ENCODE results near the gene GALNT10.

DNA sequence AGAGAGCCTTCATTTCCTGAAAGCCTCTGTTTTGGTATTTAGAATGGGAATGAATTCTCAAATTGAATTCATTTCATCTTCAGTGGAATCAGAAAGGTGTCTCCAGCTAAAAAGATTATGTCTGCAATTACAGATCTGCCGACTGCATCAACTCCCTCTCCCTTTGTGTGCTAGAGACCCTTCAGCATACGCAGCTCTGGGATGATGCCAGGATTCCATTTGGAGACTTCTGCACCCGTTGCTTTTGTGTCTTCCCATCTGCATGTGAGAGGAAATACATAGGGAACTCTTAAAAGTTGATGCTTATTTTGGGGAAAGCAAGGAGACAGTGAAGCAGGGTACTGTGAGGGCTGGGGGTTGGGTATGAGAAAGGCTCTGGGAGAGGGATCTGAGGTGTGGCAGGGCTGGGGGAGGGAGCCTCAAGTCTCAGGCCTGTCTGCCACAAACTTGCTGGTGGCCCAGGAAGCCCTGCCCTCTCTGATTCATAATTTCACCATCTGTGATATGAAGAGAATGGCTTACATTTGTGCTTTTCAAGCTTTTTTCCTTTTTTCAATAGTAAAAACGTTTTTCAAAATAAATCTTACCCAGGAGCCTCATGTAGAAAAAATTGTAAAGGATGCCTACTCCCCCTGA lies 165.6 kb downstream of the GALNT10 start:
- TF ChIP-seq, protein P1, sequence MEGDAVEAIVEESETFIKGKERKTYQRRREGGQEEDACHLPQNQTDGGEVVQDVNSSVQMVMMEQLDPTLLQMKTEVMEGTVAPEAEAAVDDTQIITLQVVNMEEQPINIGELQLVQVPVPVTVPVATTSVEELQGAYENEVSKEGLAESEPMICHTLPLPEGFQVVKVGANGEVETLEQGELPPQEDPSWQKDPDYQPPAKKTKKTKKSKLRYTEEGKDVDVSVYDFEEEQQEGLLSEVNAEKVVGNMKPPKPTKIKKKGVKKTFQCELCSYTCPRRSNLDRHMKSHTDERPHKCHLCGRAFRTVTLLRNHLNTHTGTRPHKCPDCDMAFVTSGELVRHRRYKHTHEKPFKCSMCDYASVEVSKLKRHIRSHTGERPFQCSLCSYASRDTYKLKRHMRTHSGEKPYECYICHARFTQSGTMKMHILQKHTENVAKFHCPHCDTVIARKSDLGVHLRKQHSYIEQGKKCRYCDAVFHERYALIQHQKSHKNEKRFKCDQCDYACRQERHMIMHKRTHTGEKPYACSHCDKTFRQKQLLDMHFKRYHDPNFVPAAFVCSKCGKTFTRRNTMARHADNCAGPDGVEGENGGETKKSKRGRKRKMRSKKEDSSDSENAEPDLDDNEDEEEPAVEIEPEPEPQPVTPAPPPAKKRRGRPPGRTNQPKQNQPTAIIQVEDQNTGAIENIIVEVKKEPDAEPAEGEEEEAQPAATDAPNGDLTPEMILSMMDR (IDR thresholded peaks at IDR 0.05) = no peak
- TF ChIP-seq POLR2AphosphoS5 (IDR thresholded peaks at IDR 0.05) (no peak), POLR2A (IDR thresholded peaks at IDR 0.05; ENCODE audit: low read depth) (no peak)

All from esophagus muscularis mucosa (tissue), 3 donors.